Measurements from ENCODE around the gene C14orf93.

DNA sequence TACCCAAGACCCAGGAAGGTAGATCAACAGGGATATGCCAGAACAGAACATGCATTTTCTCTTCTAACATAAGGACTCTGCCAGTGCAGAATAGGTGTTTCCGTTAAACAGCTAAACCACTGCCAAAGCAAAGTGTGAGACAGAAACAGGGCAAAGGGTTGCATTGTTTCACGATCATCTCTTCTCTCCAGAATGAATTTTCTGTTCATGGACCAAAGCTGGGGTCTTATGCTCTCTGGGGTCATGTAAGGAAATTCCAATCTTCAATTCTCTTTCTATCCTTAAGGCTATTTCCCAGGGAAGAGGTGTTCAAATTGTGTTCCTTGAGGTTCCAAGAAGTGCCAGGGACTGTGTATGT, 13.8 kb upstream of the C14orf93 start:
- TF ChIP-seq, protein P1, sequence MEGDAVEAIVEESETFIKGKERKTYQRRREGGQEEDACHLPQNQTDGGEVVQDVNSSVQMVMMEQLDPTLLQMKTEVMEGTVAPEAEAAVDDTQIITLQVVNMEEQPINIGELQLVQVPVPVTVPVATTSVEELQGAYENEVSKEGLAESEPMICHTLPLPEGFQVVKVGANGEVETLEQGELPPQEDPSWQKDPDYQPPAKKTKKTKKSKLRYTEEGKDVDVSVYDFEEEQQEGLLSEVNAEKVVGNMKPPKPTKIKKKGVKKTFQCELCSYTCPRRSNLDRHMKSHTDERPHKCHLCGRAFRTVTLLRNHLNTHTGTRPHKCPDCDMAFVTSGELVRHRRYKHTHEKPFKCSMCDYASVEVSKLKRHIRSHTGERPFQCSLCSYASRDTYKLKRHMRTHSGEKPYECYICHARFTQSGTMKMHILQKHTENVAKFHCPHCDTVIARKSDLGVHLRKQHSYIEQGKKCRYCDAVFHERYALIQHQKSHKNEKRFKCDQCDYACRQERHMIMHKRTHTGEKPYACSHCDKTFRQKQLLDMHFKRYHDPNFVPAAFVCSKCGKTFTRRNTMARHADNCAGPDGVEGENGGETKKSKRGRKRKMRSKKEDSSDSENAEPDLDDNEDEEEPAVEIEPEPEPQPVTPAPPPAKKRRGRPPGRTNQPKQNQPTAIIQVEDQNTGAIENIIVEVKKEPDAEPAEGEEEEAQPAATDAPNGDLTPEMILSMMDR (IDR thresholded peaks at IDR 0.05; ENCODE audit: low read length): no peak
- no peak for TF ChIP-seq EZH2 (IDR thresholded peaks at IDR 0.05; ENCODE audit: borderline replicate concordance, low read length)
